Stimulated activated CD8-positive, alpha-beta memory T cell treated with anti-CD3 and anti-CD28 coated beads, Interleukin-4, amount 100 ng/mL, for 48 hours (primary cell): ENCODE data around the gene SIGLEC5.
"Not testable (repeated sequence)": the region's sequence is repeated elsewhere in the genome, so short reads cannot be mapped to it uniquely, and the experiment has no call there.

Experiments
- DNase-seq: peaks from one replicate; pipeline ENCODE4 v3.0.0-alpha.2; 2020

SIGLEC5 gene, protein sequence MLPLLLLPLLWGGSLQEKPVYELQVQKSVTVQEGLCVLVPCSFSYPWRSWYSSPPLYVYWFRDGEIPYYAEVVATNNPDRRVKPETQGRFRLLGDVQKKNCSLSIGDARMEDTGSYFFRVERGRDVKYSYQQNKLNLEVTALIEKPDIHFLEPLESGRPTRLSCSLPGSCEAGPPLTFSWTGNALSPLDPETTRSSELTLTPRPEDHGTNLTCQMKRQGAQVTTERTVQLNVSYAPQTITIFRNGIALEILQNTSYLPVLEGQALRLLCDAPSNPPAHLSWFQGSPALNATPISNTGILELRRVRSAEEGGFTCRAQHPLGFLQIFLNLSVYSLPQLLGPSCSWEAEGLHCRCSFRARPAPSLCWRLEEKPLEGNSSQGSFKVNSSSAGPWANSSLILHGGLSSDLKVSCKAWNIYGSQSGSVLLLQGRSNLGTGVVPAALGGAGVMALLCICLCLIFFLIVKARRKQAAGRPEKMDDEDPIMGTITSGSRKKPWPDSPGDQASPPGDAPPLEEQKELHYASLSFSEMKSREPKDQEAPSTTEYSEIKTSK

DNA sequence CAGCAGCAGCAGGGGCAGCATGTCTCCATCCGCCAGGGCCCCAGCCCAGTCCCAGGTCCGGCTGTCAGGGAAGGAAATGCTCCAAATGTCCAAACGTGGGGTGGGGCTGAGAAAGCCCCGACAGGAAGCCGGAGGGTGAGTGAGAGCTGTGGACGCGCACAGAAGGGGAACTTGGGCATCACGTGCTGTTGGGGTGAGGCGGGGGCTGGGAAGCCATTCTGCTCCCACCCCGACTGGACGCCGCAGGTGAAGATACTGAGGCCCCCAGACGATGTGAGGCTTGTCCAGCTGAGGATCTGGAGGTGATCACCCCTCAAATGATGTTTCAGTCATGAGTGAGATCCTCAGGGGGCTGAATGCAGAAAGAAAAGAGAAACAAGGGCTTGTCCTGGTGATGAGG lies at the start of gene SIGLEC5:
Gene SIGLEC5 (minus strand): TSS at position 87 of the 400 bp plus-strand sequence. CDS start 66 bp downstream, at position 21.
- DNase-seq: not testable (repeated sequence)

GRCh38 chr19:51676566-51677083 lies 46.4 kb upstream of the SIGLEC5 start:
- DNase-seq: no peak

- not testable (repeated sequence) for DNase-seq
These were observed 45.8 kb upstream of the SIGLEC5 start for GRCh38 chr19:51675911-51676565.

GRCh38 chr19:51668216-51668615 lies 38.0 kb upstream of the SIGLEC5 start:
- no peak for DNase-seq

DNA sequence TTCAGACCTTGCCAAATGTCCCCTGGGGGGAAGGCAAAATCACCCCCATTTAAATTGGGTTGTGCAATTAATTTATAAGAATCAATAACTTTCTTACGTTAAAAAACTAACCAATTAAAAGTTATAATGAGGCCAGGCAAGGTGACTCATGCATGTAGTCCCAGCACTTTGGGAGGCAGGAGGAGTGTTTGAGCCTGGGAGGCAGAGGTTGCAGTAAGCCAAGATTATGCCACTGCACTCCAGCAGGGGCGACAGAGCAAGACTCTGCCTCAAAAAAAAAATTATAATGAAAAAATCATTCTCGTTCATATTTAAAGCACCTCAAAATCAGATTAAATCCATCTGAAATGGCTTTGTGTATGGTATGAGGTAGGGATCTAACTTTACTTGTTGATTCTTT lies 34.8 kb upstream of the SIGLEC5 start:
- no peak for DNase-seq

DNA sequence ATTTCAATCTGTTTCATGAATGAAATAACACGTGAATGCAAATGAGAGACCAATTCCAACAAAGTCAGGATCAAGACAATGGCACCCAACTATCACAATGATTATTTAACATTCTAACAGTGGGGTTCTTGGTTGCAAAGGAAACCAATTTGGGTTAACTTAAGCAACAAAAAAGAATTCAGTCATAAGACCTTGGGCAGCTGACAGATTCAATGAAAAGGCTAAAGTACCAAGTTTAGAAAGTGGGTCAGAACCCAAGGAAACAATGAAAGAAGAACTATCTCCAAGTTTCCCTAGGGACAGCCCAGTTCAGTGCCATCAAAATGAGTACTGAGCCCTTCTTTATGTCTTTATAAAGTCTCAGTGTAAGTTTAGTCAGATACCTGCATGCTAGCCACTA lies 33.9 kb upstream of the SIGLEC5 start:
- DNase-seq: no peak

GRCh38 chr19:51663650-51664049 lies 33.4 kb upstream of the SIGLEC5 start:
- no peak for DNase-seq

DNA sequence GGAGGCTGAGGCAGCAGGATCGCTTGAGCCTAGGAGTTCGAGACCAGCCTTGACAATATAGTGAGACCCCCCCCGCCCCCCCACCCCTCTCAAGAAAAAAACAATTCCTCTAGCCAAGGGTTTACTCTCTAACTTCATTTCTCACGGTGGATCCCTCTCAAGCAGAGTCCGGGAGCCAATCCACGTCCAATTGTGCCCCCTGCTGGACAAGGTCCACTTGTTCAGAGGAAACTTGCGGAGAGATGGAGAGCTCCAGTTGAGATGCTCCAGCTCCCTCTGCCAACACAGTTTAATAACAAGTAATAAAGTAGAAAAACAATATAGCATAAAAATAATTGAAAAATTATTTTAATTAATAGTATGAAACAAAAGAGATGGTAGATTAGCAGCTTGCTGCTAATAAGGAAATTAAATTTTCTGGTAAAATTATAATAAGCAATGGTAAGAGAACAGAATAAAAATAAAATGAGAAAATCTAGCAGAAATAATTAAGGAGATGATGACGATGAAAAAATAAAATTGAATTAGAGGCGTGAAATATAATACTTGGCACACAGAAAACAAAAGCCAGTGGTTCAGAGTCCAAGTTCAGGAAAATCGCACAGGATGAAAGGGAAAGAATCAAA lies 30.9 kb upstream of the SIGLEC5 start:
- DNase-seq: peak; percentile 83

GRCh38 chr19:51654783-51655182 lies 24.6 kb upstream of the SIGLEC5 start:
- no peak for DNase-seq

GRCh38 chr19:51653162-51653561 lies 23.0 kb upstream of the SIGLEC5 start:
- no peak for DNase-seq

- DNase-seq: no peak
These were observed 22.1 kb upstream of the SIGLEC5 start for GRCh38 chr19:51652266-51652665.

- DNase-seq: no peak
These were observed 21.1 kb upstream of the SIGLEC5 start for GRCh38 chr19:51651216-51651846.

DNA sequence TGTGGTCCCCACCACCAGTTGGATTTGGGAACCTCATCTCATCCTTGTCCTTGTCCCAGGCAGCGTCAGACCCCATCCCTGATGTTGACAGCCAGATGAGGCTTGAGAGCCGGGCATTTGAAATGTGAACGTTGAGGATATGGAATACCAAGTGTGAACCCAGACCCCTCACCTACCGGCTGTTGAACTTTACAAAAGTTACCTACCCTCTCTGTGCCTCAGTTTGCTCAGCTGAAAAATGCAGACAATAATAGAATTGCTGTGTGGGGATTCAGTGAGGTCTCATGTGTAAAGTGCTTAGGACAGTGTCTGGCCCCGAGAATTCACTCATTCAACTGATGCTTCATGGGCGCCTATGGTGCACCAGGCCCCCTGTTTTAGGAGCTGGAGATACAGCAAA lies 17.1 kb upstream of the SIGLEC5 start:
- DNase-seq: no peak

- DNase-seq: not testable (repeated sequence)
These were observed 16.5 kb upstream of the SIGLEC5 start, which contains the start of gene SIGLEC14 for GRCh38 chr19:51646730-51647129. Gene SIGLEC14, minus strand, starts transcription at chr19:51646825. Its CDS starts 66 bp downstream, at chr19:51646759.

DNA sequence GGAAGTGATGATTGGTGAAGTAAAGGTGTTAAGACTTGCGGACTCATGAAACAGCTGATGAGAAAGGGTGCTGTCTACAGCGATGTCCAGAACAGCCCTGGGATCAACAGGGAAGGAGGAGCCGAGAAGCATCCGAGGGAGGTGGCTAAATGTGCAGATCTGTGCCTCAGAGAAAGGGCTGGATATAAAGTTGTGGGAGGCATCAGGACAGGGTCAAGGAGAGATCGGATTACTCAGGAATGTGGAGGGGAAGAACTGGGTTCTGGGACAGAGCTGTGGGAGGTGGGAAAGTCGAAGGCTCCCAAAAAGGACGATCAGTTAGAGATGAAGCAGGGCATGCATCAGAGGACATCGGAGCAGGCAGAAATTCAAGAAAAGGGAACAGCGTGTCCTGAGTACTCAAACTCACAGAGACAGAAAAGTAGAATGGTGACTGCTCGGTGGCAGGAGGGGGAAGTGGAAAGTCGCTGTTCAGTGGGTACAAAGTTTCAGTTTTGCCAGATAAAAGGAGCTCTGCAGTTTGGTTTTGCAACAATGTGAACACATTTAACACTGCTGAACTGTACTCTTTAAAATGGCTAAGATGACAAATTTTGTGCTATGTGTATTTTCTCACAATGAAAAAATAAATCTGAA lies 14.6 kb upstream of the SIGLEC5 start:
- DNase-seq: no peak

- no peak for DNase-seq
These were observed 11.4 kb upstream of the SIGLEC5 start for GRCh38 chr19:51641648-51642047.

DNA sequence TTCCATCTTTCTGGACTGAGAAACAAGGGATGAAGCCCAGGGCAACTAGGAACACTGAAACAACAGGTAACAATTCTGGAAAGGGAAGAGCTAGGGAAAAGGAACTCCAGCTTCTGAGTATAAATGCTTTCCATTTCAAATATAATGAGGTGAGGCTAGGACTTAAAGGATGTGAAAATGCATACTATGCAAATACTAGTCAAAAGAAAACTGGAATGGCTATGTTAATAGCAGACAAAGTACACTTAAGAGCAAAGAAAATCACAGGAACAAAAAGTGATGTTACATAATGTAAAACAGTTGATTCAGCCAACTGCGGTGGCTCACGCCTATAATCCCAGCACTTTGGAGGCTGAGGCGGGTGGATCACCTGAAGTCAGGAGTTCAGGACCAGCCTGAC lies 10.2 kb upstream of the SIGLEC5 start:
- no peak for DNase-seq

GRCh38 chr19:51639916-51640315 lies 9.7 kb upstream of the SIGLEC5 start:
- DNase-seq: no peak

DNA sequence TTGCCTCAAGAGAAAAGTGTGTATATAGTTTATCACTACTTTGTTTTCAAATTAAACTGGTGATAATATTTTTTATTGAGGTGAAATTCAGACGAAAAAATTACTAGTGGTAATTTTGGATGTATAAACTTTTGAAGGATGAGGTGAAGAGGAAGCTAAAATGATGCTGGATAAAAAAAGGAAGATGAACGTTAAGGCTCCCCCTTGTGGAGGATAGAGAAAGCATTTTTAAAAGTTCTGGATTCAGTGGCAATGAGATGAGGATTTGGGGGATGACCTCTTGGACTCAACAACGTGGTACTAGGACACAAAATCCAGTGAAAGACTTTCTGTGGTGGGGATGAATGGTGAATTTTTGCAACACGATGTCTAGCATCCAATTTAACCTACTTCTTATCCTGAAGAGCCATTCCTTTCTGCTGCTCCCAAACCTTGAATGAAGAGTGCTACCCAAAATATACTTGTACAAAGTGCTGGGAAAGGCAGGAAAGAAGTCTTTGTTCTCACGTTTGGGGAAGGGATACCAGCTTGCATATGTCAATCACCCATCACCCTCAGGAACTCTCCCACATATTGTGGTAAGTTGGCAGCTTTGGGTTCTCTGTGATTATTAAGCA lies 7.3 kb upstream of the SIGLEC5 start:
- no peak for DNase-seq

DNA sequence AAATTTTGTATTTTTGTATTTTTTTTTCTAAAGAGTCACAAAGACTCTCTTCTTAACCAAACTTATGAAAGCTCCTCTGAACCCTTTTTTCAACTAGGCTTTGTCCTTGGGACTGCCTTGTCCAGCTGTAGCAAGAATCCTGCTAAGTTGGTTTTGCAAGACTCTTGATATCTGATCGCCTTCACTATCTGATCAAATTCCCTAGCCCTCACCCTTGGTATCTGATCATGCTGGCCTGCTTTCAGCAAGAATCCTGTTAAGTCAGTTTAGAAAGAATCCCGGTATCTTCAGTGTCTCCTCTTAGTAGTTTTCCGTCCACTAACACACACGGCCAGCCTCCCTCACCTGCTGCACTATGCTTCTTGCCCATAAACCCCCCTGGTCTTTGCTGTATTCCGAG lies 1.9 kb upstream of the SIGLEC5 start:
- DNase-seq: no peak

DNA sequence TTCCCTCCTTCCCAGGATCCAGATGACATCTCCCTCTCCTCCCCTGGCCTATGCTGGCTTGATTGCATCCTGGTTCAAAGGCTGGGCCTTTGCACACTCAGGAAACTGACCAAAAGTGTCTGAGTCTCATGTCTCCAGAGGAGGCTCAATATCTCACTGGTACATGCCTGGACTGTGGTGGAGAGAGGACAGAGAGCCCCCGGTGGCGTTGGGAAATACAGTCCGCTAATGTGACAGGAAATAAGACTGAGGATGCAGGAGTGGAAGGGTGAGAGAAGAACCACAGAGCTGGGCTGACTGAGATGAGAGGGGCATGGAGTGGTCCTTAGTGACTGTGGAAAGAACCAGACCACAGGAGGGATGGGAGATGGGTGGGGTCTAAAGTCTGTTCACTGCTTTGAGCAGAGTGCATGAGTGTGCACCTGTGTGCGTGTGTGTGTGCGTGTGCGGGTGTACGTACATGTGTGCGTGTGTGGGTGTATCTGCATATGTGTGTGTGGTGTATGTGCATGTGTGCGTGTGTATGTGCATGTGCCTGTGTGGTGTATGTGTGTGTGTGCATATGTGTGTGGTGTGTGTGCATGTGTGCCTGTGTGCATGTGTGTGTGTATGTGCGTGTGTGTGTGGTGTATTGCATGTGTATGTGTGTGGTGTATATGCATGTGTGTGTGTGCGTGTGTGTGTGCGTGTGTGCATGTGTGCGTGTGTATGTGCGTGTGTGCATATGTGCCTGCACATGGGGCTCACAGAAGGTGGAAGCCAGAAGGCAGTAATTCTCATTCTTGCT lies 1.9 kb downstream of the SIGLEC5 start:
- no peak for DNase-seq
